RWPE2 (cell line): Measurements from ENCODE around the gene WWOX.

Experiments used
- ATAC-seq: fragments of 200-7000 bp; cut with Tn5 transposase; 3 replicates; pipeline ENCODE4 v1.9.1; 2021; ENCODE audit warnings: low read depth
- DNase-seq: peaks from one replicate; pipeline ENCODE4 v3.0.0-alpha.2; 2020; ENCODE audit warnings: low spot score
- H3K27ac ChIP-seq: fragments of 450-650 bp; 2 replicates; pipeline ENCODE4 v1.5.1; 2017; ENCODE audit warnings: mild to moderate bottlenecking; ENCODE audit not compliant: poor library complexity, severe bottlenecking
- H3K27me3 ChIP-seq: fragments of 250-450 bp; sonication (Bioruptor Pico); 2 replicates; pipeline ENCODE4 v1.5.1; 2021; ENCODE audit warnings: mild to moderate bottlenecking, moderate library complexity; ENCODE audit not compliant: insufficient read depth, poor library complexity, severe bottlenecking
- H3K36me3 ChIP-seq: fragments of 250-450 bp; sonication (Bioruptor Pico); 2 replicates; pipeline ENCODE4 v1.5.1; 2020; ENCODE audit warnings: low read depth, mild to moderate bottlenecking, moderate library complexity
- H3K4me1 ChIP-seq: fragments of 250-450 bp; sonication (Bioruptor Pico); 2 replicates; pipeline ENCODE4 v1.5.1; 2021; ENCODE audit warnings: mild to moderate bottlenecking, moderate library complexity; ENCODE audit not compliant: insufficient read depth, poor library complexity, severe bottlenecking
- H3K4me3 ChIP-seq: fragments of 250-450 bp; sonication (Bioruptor Pico); 2 replicates; pipeline ENCODE4 v1.5.1; 2021; ENCODE audit warnings: mild to moderate bottlenecking, moderate library complexity; ENCODE audit not compliant: severe bottlenecking
- H3K9me3 ChIP-seq: fragments of 250-450 bp; sonication (Bioruptor Pico); 2 replicates; pipeline ENCODE4 v1.5.1; 2021; ENCODE audit warnings: mild to moderate bottlenecking, moderate library complexity; ENCODE audit not compliant: severe bottlenecking
- CTCF ChIP-seq: fragments of 450-650 bp; IDR thresholded peaks from one replicate; pipeline ENCODE4 v1.5.1; 2017; ENCODE audit warnings: mild to moderate bottlenecking, moderate library complexity; ENCODE audit not compliant: poor library complexity, severe bottlenecking

The WWOX gene

DNA sequence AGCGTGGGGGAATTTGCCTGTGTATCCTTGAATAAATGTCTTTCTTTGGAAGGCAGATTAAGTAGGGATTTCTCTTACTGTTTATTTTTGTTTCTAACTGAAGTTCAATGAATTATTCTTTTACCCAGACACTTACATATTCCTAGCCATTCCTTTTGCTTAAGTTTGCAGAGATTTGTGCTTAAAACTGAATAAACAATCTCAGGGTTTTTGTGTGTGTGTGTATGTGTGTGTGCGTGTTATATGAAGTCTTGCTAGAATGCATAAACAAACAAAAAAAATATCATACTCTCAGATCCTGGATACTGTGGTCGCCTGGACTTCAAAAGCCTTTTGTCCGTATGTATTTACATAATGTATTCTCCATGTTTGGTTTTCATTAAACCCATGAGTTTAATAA, 828.3 kb downstream of the WWOX start:
- DNase-seq: no peak
- H3K36me3 ChIP-seq: no peaks in the 10 kb centered on the region
- no peak for ATAC-seq

GRCh38 chr16:78929841-78930240, 830.4 kb downstream of the WWOX start:
- ATAC-seq (no peak), DNase-seq (no peak)
- H3K4me3 ChIP-seq: no peak overlapping the region
- no peaks in the 10 kb centered on the region for H3K9me3 ChIP-seq
- no peak for TF ChIP-seq CTCF
- H3K27ac ChIP-seq: no peak overlapping the region
- no peaks in the 10 kb centered on the region for H3K4me1 ChIP-seq
- no peaks in the 10 kb centered on the region for H3K27me3 ChIP-seq
- no peaks in the 10 kb centered on the region for H3K36me3 ChIP-seq

More for the DNA sequence above, 828.3 kb downstream of the WWOX start:
- Histone ChIP-seq H3K27me3 (no peaks in the 10 kb centered on the region), H3K9me3 (peaks cover 3% of the 10 kb centered on the region), H3K27ac (no peak overlapping the region), H3K4me3 (no peak overlapping the region), H3K4me1 (no peaks in the 10 kb centered on the region)
- TF ChIP-seq CTCF: no peak

DNA sequence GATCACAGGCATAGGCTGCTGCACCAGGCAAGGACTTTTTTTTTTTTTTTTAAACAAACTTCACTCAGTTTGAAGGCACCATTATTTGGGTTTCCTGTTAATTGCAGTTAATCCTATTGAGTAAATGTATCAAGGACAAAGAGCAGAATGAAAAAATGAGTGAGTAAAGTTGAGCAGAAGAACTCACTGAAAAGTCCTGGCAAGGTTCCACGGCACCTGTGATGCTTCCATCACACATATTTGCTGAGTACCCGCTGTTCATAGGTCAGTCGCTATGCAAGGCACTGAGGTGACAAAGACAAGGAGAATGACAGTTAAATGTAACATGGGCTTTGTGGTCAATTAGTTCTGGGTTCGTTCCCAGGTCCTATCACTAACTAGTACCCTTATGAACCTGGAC, 831.1 kb downstream of the WWOX start:
- H3K4me1 ChIP-seq: no peaks in the 10 kb centered on the region
- DNase-seq: no peak
- no peak overlapping the region for H3K27ac ChIP-seq
- H3K27me3 ChIP-seq: no peaks in the 10 kb centered on the region
- H3K4me3 ChIP-seq: no peak overlapping the region
- H3K36me3 ChIP-seq: no peaks in the 10 kb centered on the region
- no peak for ATAC-seq
- no peak for TF ChIP-seq CTCF
- no peaks in the 10 kb centered on the region for H3K9me3 ChIP-seq

DNA sequence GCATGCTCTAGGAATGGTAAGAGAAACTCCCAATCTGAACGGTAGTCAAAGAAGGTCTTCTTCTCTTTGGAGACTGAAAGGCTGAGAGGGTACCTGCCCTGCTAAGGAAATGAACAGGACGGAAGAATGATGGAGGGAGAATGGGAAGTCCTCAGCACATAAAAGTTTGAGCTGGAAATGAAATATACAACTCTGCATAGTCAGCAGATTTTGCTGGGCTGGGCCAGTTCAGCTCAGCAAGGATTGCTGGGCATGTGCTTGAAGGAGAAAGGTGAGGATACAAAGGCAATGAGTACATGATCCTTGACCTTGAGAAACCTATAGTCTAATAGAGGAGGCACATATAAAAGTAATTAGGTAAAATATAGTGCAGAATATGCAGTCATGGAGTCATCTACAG, 831.8 kb downstream of the WWOX start:
- no peak overlapping the region for H3K27ac ChIP-seq
- no peaks in the 10 kb centered on the region for H3K9me3 ChIP-seq
- no peaks in the 10 kb centered on the region for H3K4me1 ChIP-seq
- H3K27me3 ChIP-seq: no peaks in the 10 kb centered on the region
- DNase-seq: no peak
- no peak overlapping the region for H3K4me3 ChIP-seq
- H3K36me3 ChIP-seq: no peaks in the 10 kb centered on the region
- TF ChIP-seq CTCF: no peak
- ATAC-seq: no peak

DNA sequence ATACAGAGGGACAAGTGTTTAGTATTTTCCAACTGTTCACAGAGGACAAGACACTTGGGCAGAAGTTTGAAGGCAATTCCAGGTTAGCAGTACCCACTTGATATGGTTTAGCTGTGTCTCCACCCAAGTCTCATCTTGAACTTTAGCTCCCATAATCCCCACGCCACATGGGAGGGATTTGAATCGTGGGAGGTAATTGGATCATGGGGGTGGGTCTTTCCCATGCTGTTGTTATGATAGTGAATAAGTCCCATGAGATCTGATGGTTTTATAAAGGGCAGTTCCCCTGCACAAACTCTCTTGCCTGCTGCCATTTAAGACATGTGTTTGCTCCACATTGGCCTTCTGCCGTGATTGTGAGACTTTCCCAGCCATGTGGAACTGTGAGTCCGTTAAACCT, 832.2 kb downstream of the WWOX start:
- TF ChIP-seq CTCF: no peak
- H3K36me3 ChIP-seq: no peaks in the 10 kb centered on the region
- no peak for ATAC-seq

More for the DNA sequence above, 832.2 kb downstream of the WWOX start:
- no peaks in the 10 kb centered on the region for H3K27me3 ChIP-seq
- no peaks in the 10 kb centered on the region for H3K4me1 ChIP-seq
- no peak for DNase-seq
- H3K9me3 ChIP-seq: no peaks in the 10 kb centered on the region
- H3K27ac ChIP-seq: no peak overlapping the region
- H3K4me3 ChIP-seq: no peak overlapping the region
